Measurements from ENCODE around the gene MAGI2.

Gene MAGI2

DNA sequence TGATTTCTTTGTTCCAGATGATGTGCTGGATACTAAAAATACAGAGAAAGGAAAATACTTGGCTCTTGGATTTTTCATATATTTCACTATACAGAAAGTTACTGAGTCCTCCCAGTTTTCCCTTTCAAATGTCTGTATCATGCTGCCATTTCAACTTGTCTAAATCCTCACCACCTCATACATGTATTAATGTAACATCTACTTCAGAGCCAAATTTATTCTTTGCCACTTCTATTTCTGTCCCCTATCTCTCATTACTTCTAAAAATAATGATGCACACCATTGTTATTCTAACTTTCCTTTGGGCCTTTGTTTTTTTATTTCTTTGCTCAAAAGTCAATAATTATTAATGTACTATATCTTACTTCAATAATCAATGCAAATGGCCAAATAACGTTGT is 312.2 kb downstream of the MAGI2 start:
- no peaks in the 10 kb centered on the region for H3K27me3 ChIP-seq (ENCODE audit: low read length)
- H3K36me3 ChIP-seq (ENCODE audit: low read length) = no peaks in the 10 kb centered on the region
- H3K4me2 ChIP-seq (ENCODE audit: low read depth, low read length, poor library complexity, severe bottlenecking) = no peak overlapping the region
- H3F3A ChIP-seq (ENCODE audit: insufficient read depth) = no peaks in the 10 kb centered on the region
- no peak overlapping the region for H3K9ac ChIP-seq (ENCODE audit: low read length)
- H3K4me3 ChIP-seq (ENCODE audit: insufficient read depth, low read length, poor library complexity, severe bottlenecking) = no peak overlapping the region
- H3K27ac ChIP-seq (ENCODE audit: low read depth, low read length) = no peak overlapping the region
- H4K20me1 ChIP-seq (ENCODE audit: low read depth, low read length) = no peaks in the 10 kb centered on the region
- no peaks in the 10 kb centered on the region for H3K79me2 ChIP-seq (ENCODE audit: insufficient read depth, low read length)
- no peak overlapping the region for H2AFZ ChIP-seq (ENCODE audit: low read depth, low read length, severe bottlenecking)
- H3K9me2 ChIP-seq (replicated peaks; ENCODE audit: insufficient read depth, low read length) = no peaks in the 10 kb centered on the region
- H3K9me3 ChIP-seq (ENCODE audit: insufficient read depth, low read length) = no peaks in the 10 kb centered on the region
- no peak for TF ChIP-seq CTCF (IDR thresholded peaks at IDR 0.05; ENCODE audit: insufficient read depth, low read length, poor library complexity, severe bottlenecking)
- TF ChIP-seq EZH2phosphoT487 (conservative IDR thresholded peaks at IDR 0.05; ENCODE audit: low read length) = no peak

- Histone ChIP-seq H3K27ac (ENCODE audit: low read depth, low read length) (no peak overlapping the region), H3K27me3 (ENCODE audit: low read length) (no peaks in the 10 kb centered on the region), H3K79me2 (ENCODE audit: insufficient read depth, low read length) (no peaks in the 10 kb centered on the region), H2AFZ (ENCODE audit: low read depth, low read length, severe bottlenecking) (no peak overlapping the region), H3K4me3 (ENCODE audit: insufficient read depth, low read length, poor library complexity, severe bottlenecking) (no peak overlapping the region), H3K9me2 (replicated peaks; ENCODE audit: insufficient read depth, low read length) (no peaks in the 10 kb centered on the region), H3F3A (ENCODE audit: insufficient read depth) (no peaks in the 10 kb centered on the region), H3K36me3 (ENCODE audit: low read length) (no peaks in the 10 kb centered on the region), H3K9me3 (ENCODE audit: insufficient read depth, low read length) (no peaks in the 10 kb centered on the region), H4K20me1 (ENCODE audit: low read depth, low read length) (no peaks in the 10 kb centered on the region), H3K9ac (ENCODE audit: low read length) (no peak overlapping the region), H3K4me2 (ENCODE audit: low read depth, low read length, poor library complexity, severe bottlenecking) (no peak overlapping the region)
- TF ChIP-seq CTCF (IDR thresholded peaks at IDR 0.05; ENCODE audit: insufficient read depth, low read length, poor library complexity, severe bottlenecking) (no peak), EZH2phosphoT487 (conservative IDR thresholded peaks at IDR 0.05; ENCODE audit: low read length) (no peak)
These were observed 315.5 kb downstream of the MAGI2 start for GRCh38 chr7:79137942-79138341.

- H3K27ac ChIP-seq (ENCODE audit: low read depth, low read length) = no peak overlapping the region
- TF ChIP-seq CTCF (IDR thresholded peaks at IDR 0.05; ENCODE audit: insufficient read depth, low read length, poor library complexity, severe bottlenecking) (no peak), EZH2phosphoT487 (conservative IDR thresholded peaks at IDR 0.05; ENCODE audit: low read length) (no peak)
- H3K4me3 ChIP-seq (ENCODE audit: insufficient read depth, low read length, poor library complexity, severe bottlenecking) = no peak overlapping the region
- no peaks in the 10 kb centered on the region for H3K27me3 ChIP-seq (ENCODE audit: low read length)
- H3K9ac ChIP-seq (ENCODE audit: low read length) = no peak overlapping the region
- H2AFZ ChIP-seq (ENCODE audit: low read depth, low read length, severe bottlenecking) = no peak overlapping the region
- H3K4me2 ChIP-seq (ENCODE audit: low read depth, low read length, poor library complexity, severe bottlenecking) = no peak overlapping the region
- no peaks in the 10 kb centered on the region for H3K36me3 ChIP-seq (ENCODE audit: low read length)
- no peaks in the 10 kb centered on the region for H3K79me2 ChIP-seq (ENCODE audit: insufficient read depth, low read length)
- H3F3A ChIP-seq (ENCODE audit: insufficient read depth) = no peaks in the 10 kb centered on the region
- H3K9me3 ChIP-seq (ENCODE audit: insufficient read depth, low read length) = no peaks in the 10 kb centered on the region
- H3K9me2 ChIP-seq (replicated peaks; ENCODE audit: insufficient read depth, low read length) = no peaks in the 10 kb centered on the region
- no peaks in the 10 kb centered on the region for H4K20me1 ChIP-seq (ENCODE audit: low read depth, low read length)
These were observed 320.5 kb downstream of the MAGI2 start for GRCh38 chr7:79132844-79133451.
